ENCODE data around the gene PI4K2B. TPM values are rescaled to one million over a fixed set of nuclear protein-coding genes. Genes with fewer than 3 reads are reported as not detected.
"Not testable (repeated sequence)": the region's sequence is repeated elsewhere in the genome, so short reads cannot be mapped to it uniquely, and the experiment has no call there.

Gene PI4K2B
- total and polyA plus RNA-seq, 2 of the 13 experiments (the other 11 are each of a cell fraction or from before 2014, with no cell fraction given), result 6.9 to 25.8 TPM

DNA sequence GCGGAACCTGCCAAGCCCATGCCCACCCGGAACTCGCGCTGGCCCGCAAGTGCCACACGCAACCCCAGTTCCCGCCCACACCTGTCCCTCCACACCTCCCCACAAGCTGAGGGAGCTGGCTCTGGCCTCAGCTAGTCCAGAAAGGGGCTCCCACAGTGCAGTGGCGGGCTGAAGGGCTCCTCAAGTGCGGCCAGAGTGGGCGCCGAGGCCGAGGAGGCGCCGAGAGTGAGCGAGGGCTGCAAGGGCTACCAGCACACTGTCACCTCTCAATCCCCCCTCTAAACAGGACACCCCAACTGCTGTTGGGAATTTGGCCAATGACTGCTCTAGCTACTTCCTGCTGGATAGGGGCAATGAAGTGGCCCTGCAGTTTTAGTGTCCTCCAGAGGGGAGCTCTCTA lies 5.7 kb downstream of the PI4K2B start:
- CTCF ChIA-PET (ENCODE audit: low intra/inter-chr PET ratio, low total read pairs); ATAC-seq; H3K4me2 ChIP-seq (ENCODE audit: low read depth, low read length); H3K9ac ChIP-seq (ENCODE audit: insufficient read depth, low read depth, low read length); H3K27ac ChIP-seq (ENCODE audit: extremely low read length, insufficient read depth, low read length); FAIRE-seq; H3K36me3 ChIP-seq (replicated peaks in 1 of 2; ENCODE audit: control insufficient read depth in 1 of 2, insufficient read depth in 2 of 2, low read length in 2 of 2); H4K20me1 ChIP-seq (ENCODE audit: insufficient read depth, low read length); H3K27me3 ChIP-seq (ENCODE audit: control insufficient read depth in 1 of 2, insufficient read depth in 2 of 2, low read length in 2 of 2); H3K9me3 ChIP-seq (ENCODE audit: low read length); H3K4me3 ChIP-seq (replicated peaks in 1 of 3; ENCODE audit: insufficient read depth in 1 of 3, low read depth in 2 of 3, low read length in 3 of 3); BruUV-seq (replicated peaks); POLR2A ChIA-PET; H2AFZ ChIP-seq (ENCODE audit: low read length); DNase-seq (ENCODE audit: low spot score): not testable (repeated sequence)
- H3K79me2 ChIP-seq (ENCODE audit: insufficient read depth, low read length), result peaks cover 39% of the 10 kb centered on the region
- H3K4me1 ChIP-seq (ENCODE audit: insufficient read depth, low read length), result peaks cover 22% of the 10 kb centered on the region
- 88% methylated on average over 9 of the region's 15 CpGs for WGBS (ENCODE audit: low lambda C conversion rate)
- in situ Hi-C loops (cut with HindIII; ENCODE audit: extremely low pct_ligation_motif_present, low pct_unique_long_range_greater_than_20kb), result loop anchor here (5.0 kb wide), 1 partner anchor 73 kb away; the partner anchor contains the start of gene ZCCHC4
- intact Hi-C loops (cut with micrococcal nuclease; ENCODE audit: unreplicated experiment), result loop anchor here (10.0 kb wide), 1 partner anchor 135 kb away; the partner anchor contains the start of gene ANAPC4

DNA sequence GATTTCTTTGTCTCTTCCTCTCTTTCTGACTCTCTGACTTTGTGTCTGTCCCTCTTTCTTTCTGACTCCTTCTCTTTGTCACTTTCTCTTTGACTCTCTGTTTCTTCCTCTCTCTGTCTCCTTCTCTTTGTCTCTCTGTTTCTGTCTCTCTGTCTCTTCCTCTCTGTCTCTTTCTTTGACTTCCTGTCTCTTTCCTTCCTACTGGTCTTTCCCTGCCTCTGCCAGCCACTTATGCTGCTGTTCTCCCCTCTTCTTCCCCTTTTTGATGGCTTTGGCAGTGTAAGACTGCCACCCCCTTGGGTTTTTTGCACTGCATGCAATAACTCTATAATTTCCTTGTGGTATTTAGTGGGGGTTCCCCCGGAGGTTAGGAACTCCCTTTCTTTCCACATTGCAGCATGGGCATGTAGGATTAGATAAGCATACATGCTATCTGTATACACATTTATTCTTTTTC lies 6.9 kb downstream of the PI4K2B start:
- H3K9ac ChIP-seq (ENCODE audit: insufficient read depth, low read depth, low read length); ATAC-seq; H4K20me1 ChIP-seq (ENCODE audit: insufficient read depth, low read length); H3K36me3 ChIP-seq (replicated peaks in 1 of 2; ENCODE audit: control insufficient read depth in 1 of 2, insufficient read depth in 2 of 2, low read length in 2 of 2); H3K4me2 ChIP-seq (ENCODE audit: low read depth, low read length); FAIRE-seq; H2AFZ ChIP-seq (ENCODE audit: low read length); intact Hi-C loops (cut with micrococcal nuclease; ENCODE audit: unreplicated experiment); BruUV-seq (replicated peaks); H3K4me3 ChIP-seq (replicated peaks in 1 of 3; ENCODE audit: insufficient read depth in 1 of 3, low read depth in 2 of 3, low read length in 3 of 3); H3K27me3 ChIP-seq (ENCODE audit: control insufficient read depth in 1 of 2, insufficient read depth in 2 of 2, low read length in 2 of 2); POLR2A ChIA-PET; H3K9me3 ChIP-seq (ENCODE audit: low read length); DNase-seq (ENCODE audit: low spot score); in situ Hi-C loops (cut with HindIII; ENCODE audit: extremely low pct_ligation_motif_present, low pct_unique_long_range_greater_than_20kb); H3K27ac ChIP-seq (ENCODE audit: extremely low read length, insufficient read depth, low read length): not testable (repeated sequence)
- peaks cover 17% of the 10 kb centered on the region for H3K4me1 ChIP-seq (ENCODE audit: insufficient read depth, low read length)
- WGBS (ENCODE audit: low lambda C conversion rate), result 35% methylated on average over 1 of the region's 1 CpG
- H3K79me2 ChIP-seq (ENCODE audit: insufficient read depth, low read length), result peaks cover 32% of the 10 kb centered on the region
- CTCF ChIA-PET (ENCODE audit: low intra/inter-chr PET ratio, low total read pairs), result interaction anchor here (1.0 kb wide), 1 partner anchor 72 kb away, joined by 3 read pairs; the partner anchor contains the start of gene ZCCHC4

DNA sequence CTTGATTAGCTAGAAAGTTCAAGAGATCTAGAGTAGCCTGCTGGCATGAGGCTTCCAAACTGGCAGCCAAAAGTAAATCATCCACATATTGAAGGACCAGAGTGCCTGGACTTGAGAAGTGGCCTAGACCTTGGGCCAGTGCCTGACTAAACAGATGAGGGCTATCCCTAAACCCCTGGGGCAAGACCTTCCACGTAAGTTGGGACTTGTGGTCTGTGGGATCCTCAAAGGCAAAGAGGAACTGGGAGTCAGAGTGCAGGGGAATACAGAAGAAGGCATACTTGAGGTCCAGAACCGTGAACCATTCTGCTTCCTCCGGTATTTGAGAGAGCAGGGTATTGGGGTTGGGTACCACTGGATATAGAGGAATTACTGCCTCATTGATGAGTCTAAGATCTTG lies 8.4 kb downstream of the PI4K2B start:
- BruUV-seq (replicated peaks); intact Hi-C loops (cut with micrococcal nuclease; ENCODE audit: unreplicated experiment); H2AFZ ChIP-seq (ENCODE audit: low read length); H3K4me1 ChIP-seq (ENCODE audit: insufficient read depth, low read length); POLR2A ChIA-PET; FAIRE-seq; CTCF ChIA-PET (ENCODE audit: low intra/inter-chr PET ratio, low total read pairs); in situ Hi-C loops (cut with HindIII; ENCODE audit: extremely low pct_ligation_motif_present, low pct_unique_long_range_greater_than_20kb); H3K9ac ChIP-seq (ENCODE audit: insufficient read depth, low read depth, low read length); H3K36me3 ChIP-seq (replicated peaks in 1 of 2; ENCODE audit: control insufficient read depth in 1 of 2, insufficient read depth in 2 of 2, low read length in 2 of 2); H3K27me3 ChIP-seq (ENCODE audit: control insufficient read depth in 1 of 2, insufficient read depth in 2 of 2, low read length in 2 of 2); H4K20me1 ChIP-seq (ENCODE audit: insufficient read depth, low read length); ATAC-seq; H3K4me2 ChIP-seq (ENCODE audit: low read depth, low read length); DNase-seq (ENCODE audit: low spot score); H3K27ac ChIP-seq (ENCODE audit: extremely low read length, insufficient read depth, low read length); H3K4me3 ChIP-seq (replicated peaks in 1 of 3; ENCODE audit: insufficient read depth in 1 of 3, low read depth in 2 of 3, low read length in 3 of 3); H3K9me3 ChIP-seq (ENCODE audit: low read length): not testable (repeated sequence)
- WGBS (ENCODE audit: low lambda C conversion rate), result 95% methylated on average over 3 of the region's 3 CpGs
- peaks cover 22% of the 10 kb centered on the region for H3K79me2 ChIP-seq (ENCODE audit: insufficient read depth, low read length)

All from HepG2 (cell line).